ENCODE results near the gene ACLY.

ACLY gene

DNA sequence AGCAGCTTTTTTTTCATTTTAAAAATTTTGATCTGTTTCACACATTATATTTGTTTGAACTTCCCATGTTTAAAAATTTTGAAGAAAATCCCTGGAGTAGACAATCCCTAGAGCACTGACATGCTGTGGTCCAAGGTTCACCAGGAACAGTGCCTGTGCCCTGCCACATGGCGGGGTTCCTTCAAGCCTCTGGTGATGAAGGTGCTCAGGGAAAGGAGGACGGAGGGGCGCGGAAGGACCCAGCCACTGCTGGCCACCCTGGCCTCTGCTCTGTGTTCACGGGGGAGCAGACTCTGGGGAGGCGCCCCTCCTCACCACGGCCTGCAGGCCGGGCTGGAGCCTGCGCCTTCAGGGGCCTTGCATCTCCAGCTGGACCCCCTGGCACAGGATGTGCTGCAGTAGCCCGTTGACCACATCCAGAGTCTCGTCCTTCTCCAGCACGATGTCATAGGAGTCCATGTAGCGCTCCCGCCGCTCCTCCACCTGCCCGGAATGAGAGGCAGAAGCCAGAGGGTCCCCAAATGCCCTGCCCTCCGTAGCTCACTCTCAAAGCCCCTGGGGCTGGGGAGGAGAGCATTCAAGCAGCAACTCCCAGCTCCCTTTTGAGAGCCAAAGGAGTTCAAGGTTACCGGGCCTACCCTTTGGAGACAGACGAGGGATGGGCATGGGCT lies 93.4 kb downstream of the ACLY start (continued):
- TF ChIP-seq, protein P1, sequence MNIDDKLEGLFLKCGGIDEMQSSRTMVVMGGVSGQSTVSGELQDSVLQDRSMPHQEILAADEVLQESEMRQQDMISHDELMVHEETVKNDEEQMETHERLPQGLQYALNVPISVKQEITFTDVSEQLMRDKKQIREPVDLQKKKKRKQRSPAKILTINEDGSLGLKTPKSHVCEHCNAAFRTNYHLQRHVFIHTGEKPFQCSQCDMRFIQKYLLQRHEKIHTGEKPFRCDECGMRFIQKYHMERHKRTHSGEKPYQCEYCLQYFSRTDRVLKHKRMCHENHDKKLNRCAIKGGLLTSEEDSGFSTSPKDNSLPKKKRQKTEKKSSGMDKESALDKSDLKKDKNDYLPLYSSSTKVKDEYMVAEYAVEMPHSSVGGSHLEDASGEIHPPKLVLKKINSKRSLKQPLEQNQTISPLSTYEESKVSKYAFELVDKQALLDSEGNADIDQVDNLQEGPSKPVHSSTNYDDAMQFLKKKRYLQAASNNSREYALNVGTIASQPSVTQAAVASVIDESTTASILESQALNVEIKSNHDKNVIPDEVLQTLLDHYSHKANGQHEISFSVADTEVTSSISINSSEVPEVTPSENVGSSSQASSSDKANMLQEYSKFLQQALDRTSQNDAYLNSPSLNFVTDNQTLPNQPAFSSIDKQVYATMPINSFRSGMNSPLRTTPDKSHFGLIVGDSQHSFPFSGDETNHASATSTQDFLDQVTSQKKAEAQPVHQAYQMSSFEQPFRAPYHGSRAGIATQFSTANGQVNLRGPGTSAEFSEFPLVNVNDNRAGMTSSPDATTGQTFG (tag by site-specific recombination; IDR thresholded peaks at IDR 0.05; ENCODE audit: borderline replicate concordance): no peak
- TF ChIP-seq ZNF621 (tag by site-specific recombination; IDR thresholded peaks at IDR 0.05) (no peak), ZXDB (tag by site-specific recombination; IDR thresholded peaks at IDR 0.05) (no peak)

DNA sequence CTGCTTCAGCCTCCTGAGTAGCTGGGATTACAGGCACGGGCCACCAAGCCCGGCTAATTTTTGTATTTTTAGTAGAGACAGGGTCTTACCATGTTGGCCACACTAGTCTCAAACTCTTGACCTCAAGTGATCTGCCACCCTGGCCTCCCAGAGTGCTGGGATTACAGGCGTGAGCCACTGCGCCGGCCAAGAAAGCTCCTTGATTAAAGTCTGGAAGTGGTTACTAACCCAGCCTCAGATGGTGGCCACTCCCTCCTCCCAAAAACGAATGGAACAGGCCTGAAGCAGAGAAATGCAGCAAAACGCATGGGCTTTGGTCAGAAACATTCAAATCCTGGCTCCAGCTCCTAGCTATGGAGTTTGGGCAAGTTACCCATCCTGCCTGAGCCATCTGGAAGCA lies 94.7 kb downstream of the ACLY start:
- H3K36me3 ChIP-seq (ENCODE audit: control insufficient read depth in 2 of 2, insufficient read depth in 1 of 2, low read length in 2 of 2): peaks cover 27 to 90% of the 10 kb centered on the region in 2 experiments
- CTCF ChIA-PET: interaction anchor here (0.6 to 1.4 kb wide), 2 partner anchors 23 to 62 kb away, joined by 3 to 6 read pairs; no protein-coding TSS in a partner anchor

DNA sequence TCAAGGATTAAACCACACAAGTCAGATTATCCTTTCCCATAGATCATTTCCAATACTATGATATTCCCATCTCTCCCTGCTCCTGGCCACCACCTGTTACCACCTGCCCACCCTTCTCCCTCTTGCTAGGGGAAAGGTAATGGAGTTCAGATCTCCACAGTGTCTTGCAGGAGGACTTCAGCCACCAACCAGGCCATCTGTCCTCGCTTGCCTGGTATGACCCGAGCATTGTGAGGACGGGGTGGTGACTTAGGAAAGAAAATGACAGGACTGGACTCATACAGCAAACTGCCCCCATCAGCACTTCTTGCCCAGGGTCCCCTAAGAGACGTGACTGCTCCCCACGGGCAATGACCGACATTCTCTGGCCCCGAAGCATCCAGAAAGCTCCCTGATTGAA lies 95.2 kb downstream of the ACLY start:
- ChIA-PET CTCF (interaction anchor here (0.6 to 1.4 kb wide), 2 partner anchors 22 to 63 kb away, joined by 3 to 6 read pairs; no protein-coding TSS in a partner anchor), POLR2A (interaction anchor here (1.2 to 2.9 kb wide), 5 partner anchors 9 to 135 kb away, joined by 4 to 25 read pairs (median 6); partner anchors contain the start of genes EIF1, FKBP10, JUP and KLHL10)
- Histone ChIP-seq H3K9me3 (ENCODE audit: control insufficient read depth, insufficient read depth, low read depth, low read length) (no peaks in the 10 kb centered on the region), H3K4me1 (ENCODE audit: control insufficient read depth, insufficient read depth, low read length) (no peaks in the 10 kb centered on the region), H3K27ac (ENCODE audit: extremely low read depth, low read depth, low read length) (no peak overlapping the region), H3K4me3 (ENCODE audit: low read depth, low read length) (no peak overlapping the region), H3K36me3 (ENCODE audit: control insufficient read depth in 2 of 2, insufficient read depth in 1 of 2, low read length in 2 of 2) (peaks cover 22 to 88% of the 10 kb centered on the region in 2 experiments)
- TF ChIP-seq ZNF274 (IDR thresholded peaks at IDR 0.05; ENCODE audit: low read length) (no peak), ZNF274 (tag by site-specific recombination; IDR thresholded peaks at IDR 0.05; ENCODE audit: borderline replicate concordance) (no peak), SCRT2 (tag by site-specific recombination; IDR thresholded peaks at IDR 0.05) (peak; percentile 56; the same call in 1 of the 2 replicates)

More for the DNA sequence above, 94.7 kb downstream of the ACLY start:
- TF ChIP-seq ZFHX2 (tag by site-specific recombination; conservative IDR thresholded peaks at IDR 0.05): no peak
- TF ChIP-seq, protein P2, sequence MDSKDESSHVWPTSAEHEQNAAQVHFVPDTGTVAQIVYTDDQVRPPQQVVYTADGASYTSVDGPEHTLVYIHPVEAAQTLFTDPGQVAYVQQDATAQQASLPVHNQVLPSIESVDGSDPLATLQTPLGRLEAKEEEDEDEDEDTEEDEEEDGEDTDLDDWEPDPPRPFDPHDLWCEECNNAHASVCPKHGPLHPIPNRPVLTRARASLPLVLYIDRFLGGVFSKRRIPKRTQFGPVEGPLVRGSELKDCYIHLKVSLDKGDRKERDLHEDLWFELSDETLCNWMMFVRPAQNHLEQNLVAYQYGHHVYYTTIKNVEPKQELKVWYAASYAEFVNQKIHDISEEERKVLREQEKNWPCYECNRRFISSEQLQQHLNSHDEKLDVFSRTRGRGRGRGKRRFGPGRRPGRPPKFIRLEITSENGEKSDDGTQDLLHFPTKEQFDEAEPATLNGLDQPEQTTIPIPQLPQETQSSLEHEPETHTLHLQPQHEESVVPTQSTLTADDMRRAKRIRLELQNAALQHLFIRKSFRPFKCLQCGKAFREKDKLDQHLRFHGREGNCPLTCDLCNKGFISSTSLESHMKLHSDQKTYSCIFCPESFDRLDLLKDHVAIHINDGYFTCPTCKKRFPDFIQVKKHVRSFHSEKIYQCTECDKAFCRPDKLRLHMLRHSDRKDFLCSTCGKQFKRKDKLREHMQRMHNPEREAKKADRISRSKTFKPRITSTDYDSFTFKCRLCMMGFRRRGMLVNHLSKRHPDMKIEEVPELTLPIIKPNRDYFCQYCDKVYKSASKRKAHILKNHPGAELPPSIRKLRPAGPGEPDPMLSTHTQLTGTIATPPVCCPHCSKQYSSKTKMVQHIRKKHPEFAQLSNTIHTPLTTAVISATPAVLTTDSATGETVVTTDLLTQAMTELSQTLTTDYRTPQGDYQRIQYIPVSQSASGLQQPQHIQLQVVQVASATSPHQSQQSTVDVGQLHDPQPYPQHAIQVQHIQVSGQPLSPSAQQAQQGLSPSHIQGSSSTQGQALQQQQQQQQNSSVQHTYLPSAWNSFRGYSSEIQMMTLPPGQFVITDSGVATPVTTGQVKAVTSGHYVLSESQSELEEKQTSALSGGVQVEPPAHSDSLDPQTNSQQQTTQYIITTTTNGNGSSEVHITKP (tag by site-specific recombination; IDR thresholded peaks at IDR 0.05): peak; percentile 77
- no peak overlapping the region for H3K4me3 ChIP-seq (ENCODE audit: low read depth, low read length)
- H3K9me3 ChIP-seq (ENCODE audit: control insufficient read depth, insufficient read depth, low read depth, low read length): no peaks in the 10 kb centered on the region
- H3K27ac ChIP-seq (ENCODE audit: extremely low read depth, low read depth, low read length): no peak overlapping the region
- POLR2A ChIA-PET: interaction anchor here (1.2 to 2.9 kb wide), 4 partner anchors 10 to 38 kb away, joined by 4 to 25 read pairs (median 6); partner anchors contain the start of genes FKBP10, JUP, KLHL10 and P3H4
- H3K4me1 ChIP-seq (ENCODE audit: control insufficient read depth, insufficient read depth, low read length): no peaks in the 10 kb centered on the region

DNA sequence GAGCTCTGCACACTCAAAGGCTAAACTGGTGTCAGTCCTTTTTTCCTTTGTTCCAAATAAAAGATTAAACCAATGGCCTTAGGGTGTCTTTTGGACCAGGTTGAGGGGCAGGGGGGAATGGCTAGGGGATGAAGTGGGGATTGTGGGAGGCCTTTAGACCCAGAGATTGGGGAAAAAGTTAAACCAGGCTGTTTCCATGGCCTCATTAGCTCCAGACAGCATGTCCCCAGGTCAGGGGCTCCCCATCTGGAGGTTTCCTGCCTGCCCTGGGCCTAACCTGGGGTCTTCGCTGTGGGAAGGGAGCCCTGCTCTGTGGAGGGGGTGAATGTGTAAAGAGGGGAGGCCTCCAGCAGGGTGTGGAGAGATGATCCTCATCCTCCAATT lies 95.6 kb downstream of the ACLY start:
- no peak overlapping the region for H3K4me3 ChIP-seq (ENCODE audit: low read depth, low read length)
- no peak overlapping the region for H3K27ac ChIP-seq (ENCODE audit: extremely low read depth, low read depth, low read length)
- H3K4me1 ChIP-seq (ENCODE audit: control insufficient read depth, insufficient read depth, low read length): no peaks in the 10 kb centered on the region
- TF ChIP-seq ZNF544 (tag by site-specific recombination; IDR thresholded peaks at IDR 0.05): no peak
- TF ChIP-seq, protein P3, sequence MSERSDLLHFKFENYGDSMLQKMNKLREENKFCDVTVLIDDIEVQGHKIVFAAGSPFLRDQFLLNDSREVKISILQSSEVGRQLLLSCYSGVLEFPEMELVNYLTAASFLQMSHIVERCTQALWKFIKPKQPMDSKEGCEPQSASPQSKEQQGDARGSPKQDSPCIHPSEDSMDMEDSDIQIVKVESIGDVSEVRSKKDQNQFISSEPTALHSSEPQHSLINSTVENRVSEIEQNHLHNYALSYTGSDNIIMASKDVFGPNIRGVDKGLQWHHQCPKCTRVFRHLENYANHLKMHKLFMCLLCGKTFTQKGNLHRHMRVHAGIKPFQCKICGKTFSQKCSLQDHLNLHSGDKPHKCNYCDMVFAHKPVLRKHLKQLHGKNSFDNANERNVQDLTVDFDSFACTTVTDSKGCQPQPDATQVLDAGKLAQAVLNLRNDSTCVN (tag by site-specific recombination; optimal IDR thresholded peaks at IDR 0.05): no peak
- no peak for TF ChIP-seq ZNF121 (tag by site-specific recombination; IDR thresholded peaks at IDR 0.05)
- no peak for TF ChIP-seq ZNF248 (tag by site-specific recombination; IDR thresholded peaks at IDR 0.05)
- TF ChIP-seq, protein P4, sequence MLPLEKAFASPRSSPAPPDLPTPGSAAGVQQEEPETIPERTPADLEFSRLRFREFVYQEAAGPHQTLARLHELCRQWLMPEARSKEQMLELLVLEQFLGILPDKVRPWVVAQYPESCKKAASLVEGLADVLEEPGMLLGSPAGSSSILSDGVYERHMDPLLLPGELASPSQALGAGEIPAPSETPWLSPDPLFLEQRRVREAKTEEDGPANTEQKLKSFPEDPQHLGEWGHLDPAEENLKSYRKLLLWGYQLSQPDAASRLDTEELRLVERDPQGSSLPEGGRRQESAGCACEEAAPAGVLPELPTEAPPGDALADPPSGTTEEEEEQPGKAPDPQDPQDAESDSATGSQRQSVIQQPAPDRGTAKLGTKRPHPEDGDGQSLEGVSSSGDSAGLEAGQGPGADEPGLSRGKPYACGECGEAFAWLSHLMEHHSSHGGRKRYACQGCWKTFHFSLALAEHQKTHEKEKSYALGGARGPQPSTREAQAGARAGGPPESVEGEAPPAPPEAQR (tag by site-specific recombination; IDR thresholded peaks at IDR 0.05): no peak
- TF ChIP-seq ZNF610 (tag by site-specific recombination; IDR thresholded peaks at IDR 0.05; ENCODE audit: borderline replicate concordance): no peak
- no peak for TF ChIP-seq ZNF292 (tag by site-specific recombination; IDR thresholded peaks at IDR 0.05; ENCODE audit: borderline replicate concordance, low read depth)
- TF ChIP-seq, protein P5, sequence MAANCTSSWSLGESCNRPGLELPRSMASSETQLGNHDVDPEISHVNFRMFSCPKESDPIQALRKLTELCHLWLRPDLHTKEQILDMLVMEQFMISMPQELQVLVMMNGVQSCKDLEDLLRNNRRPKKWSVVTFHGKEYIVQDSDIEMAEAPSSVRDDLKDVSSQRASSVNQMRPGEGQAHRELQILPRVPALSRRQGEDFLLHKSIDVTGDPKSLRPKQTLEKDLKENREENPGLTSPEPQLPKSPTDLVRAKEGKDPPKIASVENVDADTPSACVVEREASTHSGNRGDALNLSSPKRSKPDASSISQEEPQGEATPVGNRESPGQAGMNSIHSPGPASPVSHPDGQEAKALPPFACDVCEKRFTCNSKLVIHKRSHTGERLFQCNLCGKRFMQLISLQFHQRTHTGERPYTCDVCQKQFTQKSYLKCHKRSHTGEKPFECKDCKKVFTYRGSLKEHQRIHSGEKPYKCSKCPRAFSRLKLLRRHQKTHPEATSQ (tag by site-specific recombination; IDR thresholded peaks at IDR 0.05): no peak
- TF ChIP-seq SP3 (tag by site-specific recombination; IDR thresholded peaks at IDR 0.05): no peak
- no peak for TF ChIP-seq ZNF521 (tag by site-specific recombination; IDR thresholded peaks at IDR 0.05)
- H3K9me3 ChIP-seq (ENCODE audit: control insufficient read depth, insufficient read depth, low read depth, low read length): no peaks in the 10 kb centered on the region
- peaks cover 18 to 88% of the 10 kb centered on the region in 2 experiments for H3K36me3 ChIP-seq (ENCODE audit: control insufficient read depth in 2 of 2, insufficient read depth in 1 of 2, low read length in 2 of 2)
- ChIA-PET POLR2A (interaction anchor here (0.5 to 2.9 kb wide), 8 partner anchors 9 to 134 kb away, joined by 3 to 25 read pairs (median 6); partner anchors contain the start of genes EIF1, FKBP10 and P3H4), CTCF (no interaction called here)

All from HEK293 (cell line).